ENCODE data around the gene GALNT17. TPM values are rescaled to one million over a fixed set of nuclear protein-coding genes. Genes with fewer than 3 reads are reported as not detected.
A peak's percentile ranks its signal among the peaks of the same experiment; 100 is the strongest.

The GALNT17 gene
- total and polyA plus RNA-seq, 12 donors: 0.94 to 37.5 (median 8.1) TPM

DNA sequence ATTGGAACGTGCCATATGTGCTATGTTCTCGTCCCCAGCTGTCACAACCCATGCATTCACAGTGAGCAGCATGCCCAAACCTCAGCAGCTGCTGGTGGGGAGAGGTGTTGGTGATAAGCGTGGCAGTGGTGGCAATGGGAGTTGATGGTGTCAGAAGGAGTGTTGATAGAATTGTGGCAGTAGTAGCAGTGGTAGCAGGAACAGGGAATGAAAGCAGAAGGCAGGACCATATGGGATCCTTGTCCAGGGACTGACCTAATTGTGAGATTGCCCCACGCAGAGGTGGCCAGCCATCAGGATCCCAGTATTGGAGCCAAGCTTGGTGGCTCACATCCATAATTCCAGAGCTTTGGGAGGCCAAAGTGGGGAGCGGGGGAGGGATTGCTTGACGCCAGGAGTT lies 276.3 kb downstream of the GALNT17 start:
- Histone ChIP-seq H3K4me3 (no peak overlapping the region), H3K9me3 (replicated peaks in 1 of 3) (no peaks in the 10 kb centered on the region), H3K36me3 (replicated peaks in 1 of 2) (no peaks in the 10 kb centered on the region), H3K27ac (no peak overlapping the region), H3K4me1 (replicated peaks in 1 of 2) (no peaks in the 10 kb centered on the region), H3K27me3 (no peaks in the 10 kb centered on the region)
- TF ChIP-seq POLR2A (IDR thresholded peaks at IDR 0.05): no peak
- TF ChIP-seq, protein P1, sequence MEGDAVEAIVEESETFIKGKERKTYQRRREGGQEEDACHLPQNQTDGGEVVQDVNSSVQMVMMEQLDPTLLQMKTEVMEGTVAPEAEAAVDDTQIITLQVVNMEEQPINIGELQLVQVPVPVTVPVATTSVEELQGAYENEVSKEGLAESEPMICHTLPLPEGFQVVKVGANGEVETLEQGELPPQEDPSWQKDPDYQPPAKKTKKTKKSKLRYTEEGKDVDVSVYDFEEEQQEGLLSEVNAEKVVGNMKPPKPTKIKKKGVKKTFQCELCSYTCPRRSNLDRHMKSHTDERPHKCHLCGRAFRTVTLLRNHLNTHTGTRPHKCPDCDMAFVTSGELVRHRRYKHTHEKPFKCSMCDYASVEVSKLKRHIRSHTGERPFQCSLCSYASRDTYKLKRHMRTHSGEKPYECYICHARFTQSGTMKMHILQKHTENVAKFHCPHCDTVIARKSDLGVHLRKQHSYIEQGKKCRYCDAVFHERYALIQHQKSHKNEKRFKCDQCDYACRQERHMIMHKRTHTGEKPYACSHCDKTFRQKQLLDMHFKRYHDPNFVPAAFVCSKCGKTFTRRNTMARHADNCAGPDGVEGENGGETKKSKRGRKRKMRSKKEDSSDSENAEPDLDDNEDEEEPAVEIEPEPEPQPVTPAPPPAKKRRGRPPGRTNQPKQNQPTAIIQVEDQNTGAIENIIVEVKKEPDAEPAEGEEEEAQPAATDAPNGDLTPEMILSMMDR (IDR thresholded peaks at IDR 0.05): no peak
- DNase-seq: no peak
- 87 to 90% (median 88%) methylated on average over 6 of the region's 6 CpGs for WGBS, 4 donors
- intact Hi-C loops (cut with DNase I): no loop called here

DNA sequence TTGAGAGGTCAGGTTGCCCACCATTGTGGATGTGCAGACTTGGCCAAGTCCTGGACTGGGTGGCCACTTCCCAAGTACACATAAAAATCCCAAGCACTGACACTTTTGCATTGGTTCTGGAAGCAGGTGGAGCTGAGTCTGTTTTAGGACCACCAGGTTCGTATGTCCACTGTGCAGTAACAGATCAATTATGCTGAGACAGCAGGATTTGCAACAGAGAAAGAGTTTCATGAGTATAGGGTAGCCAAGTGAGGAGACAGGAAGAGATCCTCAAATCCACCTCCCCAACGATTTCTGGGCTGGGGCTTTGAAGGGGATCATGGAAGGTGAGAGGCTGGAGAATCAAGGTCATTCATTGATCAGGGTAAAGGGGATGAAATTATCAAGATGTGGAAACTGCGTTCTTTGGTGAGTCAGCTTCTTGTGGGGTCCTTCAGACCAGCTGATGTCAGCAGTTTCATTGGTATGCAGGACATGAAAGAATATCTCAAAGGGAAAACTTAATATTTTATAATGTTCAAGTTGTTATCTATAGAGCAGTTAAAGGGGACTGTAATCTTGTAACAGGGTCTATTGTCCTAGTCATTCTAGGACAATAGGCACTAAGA lies 277.7 kb downstream of the GALNT17 start:
- intact Hi-C loops (cut with DNase I): no loop called here
- H3K4me3 ChIP-seq: no peak overlapping the region
- no peaks in the 10 kb centered on the region for H3K4me1 ChIP-seq (replicated peaks in 1 of 2)
- no peaks in the 10 kb centered on the region for H3K27me3 ChIP-seq
- no peak for DNase-seq
- WGBS, 4 donors: 49 to 60% (median 55%) methylated on average over 3 of the region's 3 CpGs
- TF ChIP-seq POLR2A (IDR thresholded peaks at IDR 0.05): no peak
- TF ChIP-seq, protein P1 (IDR thresholded peaks at IDR 0.05): no peak
- no peaks in the 10 kb centered on the region for H3K36me3 ChIP-seq (replicated peaks in 1 of 2)
- no peak overlapping the region for H3K27ac ChIP-seq
- no peaks in the 10 kb centered on the region for H3K9me3 ChIP-seq (replicated peaks in 1 of 3)

DNA sequence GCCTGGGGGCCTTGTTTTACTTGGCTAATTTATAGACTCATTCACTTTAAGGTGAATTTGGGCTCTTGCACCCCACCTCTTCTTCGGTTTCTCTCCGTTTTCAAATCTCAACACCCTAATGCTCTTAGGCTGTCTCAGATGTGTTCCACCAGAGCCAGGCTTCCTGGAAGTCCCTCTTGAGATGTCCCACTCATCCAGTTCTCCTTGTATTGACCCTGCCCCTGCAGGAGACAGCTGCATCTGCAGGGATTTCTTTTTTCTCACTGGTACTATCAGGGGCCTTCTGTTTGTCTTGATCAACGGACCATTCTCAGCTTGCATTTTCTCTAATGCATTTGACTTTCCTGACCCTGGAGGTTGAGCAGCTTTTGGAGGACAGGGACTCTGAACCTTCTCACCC lies 279.5 kb downstream of the GALNT17 start:
- intact Hi-C loops (cut with DNase I): no loop called here
- 86 to 92% (median 87%) methylated on average over 3 of the region's 3 CpGs for WGBS, 4 donors
- H3K4me3 ChIP-seq: no peak overlapping the region

DNA sequence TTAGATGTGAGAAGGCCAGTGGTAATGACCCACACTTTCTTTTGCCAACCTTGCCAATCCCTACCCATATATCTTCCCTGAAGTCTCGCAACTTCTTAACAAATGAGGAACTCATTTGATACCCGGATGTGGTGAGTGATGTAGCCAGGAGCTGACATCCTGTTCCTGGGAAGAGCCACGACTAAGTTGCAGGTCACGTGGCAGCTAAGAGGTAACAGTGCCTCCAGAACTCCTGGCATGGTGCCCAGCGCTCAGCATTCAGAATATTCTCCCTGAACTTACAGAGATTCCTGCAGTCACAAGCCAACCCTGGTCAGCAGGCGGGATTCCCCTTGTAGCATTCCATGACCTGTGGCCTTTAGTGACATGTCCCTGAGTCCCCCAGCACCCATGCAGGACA lies 282.5 kb downstream of the GALNT17 start:
- 71 to 74% (median 72%) methylated on average over 6 of the region's 6 CpGs for WGBS, 4 donors
- H3K9me3 ChIP-seq (replicated peaks in 1 of 3): no peaks in the 10 kb centered on the region
- intact Hi-C loops (cut with DNase I): no loop called here
- no peaks in the 10 kb centered on the region for H3K27me3 ChIP-seq
- H3K4me3 ChIP-seq: no peak overlapping the region
- H3K27ac ChIP-seq: no peak overlapping the region
- H3K4me1 ChIP-seq (replicated peaks in 1 of 2): no peaks in the 10 kb centered on the region
- TF ChIP-seq, protein P1 (IDR thresholded peaks at IDR 0.05): no peak
- TF ChIP-seq POLR2A (IDR thresholded peaks at IDR 0.05): no peak
- H3K36me3 ChIP-seq (replicated peaks in 1 of 2): no peaks in the 10 kb centered on the region
- DNase-seq: peak in 3 of 7 donors; percentile 2 to 22 (median 22)

More for the DNA sequence above, 279.5 kb downstream of the GALNT17 start:
- H3K36me3 ChIP-seq (replicated peaks in 1 of 2): no peaks in the 10 kb centered on the region
- TF ChIP-seq, protein P1 (IDR thresholded peaks at IDR 0.05): no peak
- no peak for TF ChIP-seq POLR2A (IDR thresholded peaks at IDR 0.05)
- H3K4me1 ChIP-seq (replicated peaks in 1 of 2): no peaks in the 10 kb centered on the region
- no peaks in the 10 kb centered on the region for H3K9me3 ChIP-seq (replicated peaks in 1 of 3)
- no peak overlapping the region for H3K27ac ChIP-seq
- no peaks in the 10 kb centered on the region for H3K27me3 ChIP-seq
- DNase-seq: no peak
